ENCODE data around the gene GABRR3.

Gene GABRR3

DNA sequence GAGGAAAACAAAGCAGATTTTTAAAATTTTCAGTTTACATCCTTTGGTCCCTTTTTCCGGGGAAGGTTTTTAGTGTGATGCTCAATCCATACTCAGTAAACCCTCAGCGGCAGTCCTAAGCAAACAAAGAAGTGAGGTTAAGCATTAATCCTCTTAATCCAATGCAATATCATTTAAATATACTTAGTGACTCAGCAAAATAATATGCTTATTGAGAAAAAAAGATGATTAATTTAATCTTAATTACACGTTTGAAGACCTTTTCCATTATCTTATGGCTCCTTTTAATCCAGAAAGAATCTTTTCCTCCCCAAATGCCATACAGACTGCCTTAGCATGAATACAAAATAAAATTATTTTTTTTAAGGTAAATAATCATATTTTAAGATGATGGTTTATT lies at the start of gene GABRR3:
TSS of gene GABRR3 (minus strand) at position 108 of the 400 bp plus-strand sequence. CDS start 328 bp downstream, outside the sequence.
- DNase-seq, result no peak

DNA sequence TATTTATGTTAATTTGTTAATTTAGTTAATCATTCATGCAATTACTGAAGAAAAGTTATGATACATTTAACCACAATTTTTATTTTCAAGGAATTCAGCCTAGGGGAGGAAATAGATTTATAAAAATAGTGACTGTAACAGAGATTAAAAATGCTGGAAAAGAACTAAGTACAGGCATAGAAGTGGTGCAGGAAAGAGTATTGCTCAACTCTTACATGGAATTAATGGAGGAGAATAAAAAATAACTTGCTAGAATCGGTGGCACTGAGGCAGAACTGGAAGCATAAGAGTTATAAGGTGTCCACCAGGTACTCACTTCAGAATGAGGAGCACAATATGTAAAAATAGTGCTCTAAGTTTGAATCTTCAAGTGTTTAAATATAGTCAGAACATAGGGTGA lies 38.4 kb upstream of the GABRR3 start:
- DNase-seq, result no peak

DNA sequence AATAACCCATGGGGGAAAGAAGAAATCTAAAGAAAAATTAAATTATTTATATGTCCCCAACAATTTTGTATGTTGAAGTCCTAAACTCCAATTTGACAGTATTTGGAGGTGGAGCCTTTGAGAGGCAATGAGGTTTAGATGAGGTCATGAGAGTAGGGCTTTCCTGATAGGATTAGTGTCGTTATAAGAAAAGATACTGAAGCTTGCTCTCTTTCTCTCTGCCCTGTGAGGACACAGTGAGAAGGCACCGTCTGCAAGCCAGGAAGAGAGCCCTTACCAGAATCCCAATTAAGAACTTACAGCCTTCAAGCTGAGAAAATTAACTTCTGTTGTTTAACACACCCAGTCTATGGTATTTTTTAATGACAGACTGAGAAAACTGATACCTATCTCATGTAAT lies 35.7 kb upstream of the GABRR3 start:
- no peak for DNase-seq

DNA sequence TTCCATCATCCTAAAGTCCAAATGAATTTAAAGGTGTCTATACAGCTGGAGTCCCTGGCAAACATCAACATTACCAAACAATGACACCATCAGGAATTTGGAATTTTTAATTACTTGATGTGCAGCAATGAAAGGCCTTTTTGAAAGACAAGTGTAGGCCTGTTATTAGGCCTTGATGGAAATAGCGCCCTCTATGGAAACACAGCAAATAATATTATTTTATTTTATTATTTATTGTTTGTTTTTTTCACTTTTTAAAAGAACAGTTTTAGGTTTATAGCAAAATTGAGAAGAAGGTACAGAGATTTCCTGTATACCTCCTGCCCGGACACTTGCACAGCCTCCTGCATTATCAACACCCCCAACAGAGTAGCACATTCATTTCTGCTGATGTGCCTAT lies 33.7 kb upstream of the GABRR3 start:
- DNase-seq, result no peak

DNA sequence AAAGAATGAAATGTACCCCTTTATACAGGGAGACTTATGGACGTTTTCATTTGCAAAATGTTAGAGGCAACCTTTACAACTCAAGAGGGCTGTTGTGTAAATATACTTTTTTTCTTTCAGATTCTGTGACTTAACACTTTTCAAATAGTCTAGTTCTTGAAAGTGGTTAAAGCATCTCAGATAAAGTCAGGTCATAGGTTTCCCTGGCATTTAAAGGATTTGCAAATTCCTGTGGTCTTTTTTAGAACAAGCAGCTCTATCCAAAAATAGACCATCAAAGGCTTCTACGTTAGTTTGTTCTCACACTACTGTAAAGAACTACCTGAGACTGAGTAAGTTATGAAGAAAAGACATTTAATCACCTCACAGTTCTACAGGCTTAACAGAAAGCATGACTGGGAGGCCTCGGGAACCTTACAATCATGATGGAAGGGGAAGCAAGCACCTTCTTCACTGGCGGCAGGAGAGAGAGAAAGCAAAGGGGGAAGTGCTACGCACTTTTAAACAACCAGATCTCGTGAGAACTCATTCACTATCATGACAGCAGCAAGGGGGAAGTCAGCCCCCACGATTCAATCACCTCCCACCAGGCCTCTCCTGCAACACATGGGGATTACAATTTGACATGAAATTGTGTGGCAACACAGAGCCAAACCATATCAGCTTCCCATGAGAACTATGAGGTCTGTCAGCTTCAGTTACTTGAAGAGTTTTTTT lies 23.3 kb upstream of the GABRR3 start:
- no peak for DNase-seq

DNA sequence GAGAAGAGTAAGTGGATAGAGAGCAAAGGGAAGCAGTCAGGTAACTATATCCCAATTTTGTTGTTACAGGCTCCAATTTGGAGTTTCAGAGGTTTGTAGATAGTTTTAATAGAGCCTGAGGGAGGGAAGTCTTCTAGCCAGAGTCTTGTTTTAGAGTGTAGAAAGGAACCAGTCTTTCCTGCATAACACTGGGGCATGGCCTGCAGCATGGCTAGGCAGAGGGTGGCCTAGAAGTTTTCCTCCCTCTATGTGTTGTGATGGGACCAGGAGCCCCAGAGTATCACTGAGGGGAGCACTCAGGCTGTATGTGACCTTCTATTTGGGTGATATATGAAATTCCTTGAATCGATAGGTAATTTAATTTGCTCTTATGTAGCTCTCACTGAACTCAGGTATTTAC lies 22.5 kb upstream of the GABRR3 start:
- DNase-seq, result no peak

DNA sequence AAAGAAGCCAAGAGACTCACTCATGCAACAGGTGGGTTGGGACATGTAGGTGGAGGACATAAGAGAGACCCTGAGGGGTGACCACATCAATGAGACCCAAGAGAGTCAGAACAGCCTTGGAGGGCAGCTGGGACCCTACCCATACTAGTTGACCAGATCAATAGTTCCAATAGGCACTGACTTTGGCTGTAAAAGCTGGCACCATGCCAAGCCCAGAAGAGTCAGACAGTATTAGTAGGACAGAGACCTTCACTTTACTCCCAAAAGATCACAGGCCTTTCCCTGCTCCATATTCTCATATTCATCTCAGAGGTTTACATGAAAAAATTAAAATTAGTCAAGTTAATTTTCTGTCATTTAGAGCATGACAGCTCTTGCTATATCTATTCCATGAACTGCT lies 20.9 kb upstream of the GABRR3 start:
- no peak for DNase-seq

DNA sequence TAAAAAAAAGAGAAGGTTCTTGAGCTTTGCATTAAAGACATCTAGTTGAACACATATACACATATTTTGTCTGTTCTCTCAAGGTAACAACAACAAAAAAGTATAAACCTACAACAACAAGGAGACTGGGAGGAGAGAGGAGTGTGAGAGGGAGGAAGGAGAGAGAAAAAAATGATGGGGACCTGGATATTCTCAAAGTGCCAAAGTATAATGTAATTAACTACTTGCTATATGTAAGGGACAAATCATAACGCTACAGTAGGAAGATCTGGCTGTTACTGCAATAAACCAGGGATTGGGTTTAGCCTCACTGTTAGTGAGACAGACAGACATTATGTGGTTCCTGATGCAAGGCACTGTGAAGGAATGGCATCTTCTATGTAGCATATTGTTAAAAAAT lies 14.2 kb upstream of the GABRR3 start:
- DNase-seq, result no peak

DNA sequence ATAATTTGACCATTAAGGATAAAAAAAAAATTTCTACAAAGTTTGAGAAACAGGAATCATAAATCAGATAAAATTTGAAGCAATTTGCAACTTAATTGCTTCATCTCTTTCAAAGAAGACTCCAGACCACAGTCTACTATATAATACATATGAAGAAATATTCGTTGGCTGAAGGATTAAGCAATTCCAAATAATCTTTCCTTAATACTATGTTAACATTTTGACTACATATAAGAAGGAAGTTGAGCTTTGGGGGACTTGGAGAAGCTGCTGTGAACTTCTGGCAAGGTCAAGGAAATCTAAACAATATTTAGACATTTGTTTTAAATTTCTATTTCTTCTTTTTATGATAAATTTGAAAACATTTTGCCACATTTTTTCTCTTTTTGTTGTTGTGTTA lies 13.5 kb upstream of the GABRR3 start:
- no peak for DNase-seq

DNA sequence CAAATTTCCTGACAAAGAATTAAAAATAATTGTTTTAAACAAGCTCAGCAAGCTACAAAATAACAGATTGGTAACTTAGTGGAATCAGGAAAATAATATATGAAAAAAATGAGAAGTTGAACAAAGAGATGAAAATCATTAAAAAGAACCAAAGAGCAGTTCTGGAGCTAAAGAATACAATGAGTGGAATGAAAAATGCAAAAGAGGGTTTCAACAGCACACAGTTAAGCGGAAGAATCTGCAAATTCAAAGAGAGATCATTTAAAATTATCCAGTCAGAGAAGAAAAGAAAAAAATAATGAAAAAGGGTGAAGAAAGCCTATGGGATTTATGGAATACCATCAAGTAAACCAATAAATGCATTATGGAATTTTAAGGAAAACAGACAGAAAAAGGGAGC lies 6.2 kb upstream of the GABRR3 start:
- no peak for DNase-seq

DNA sequence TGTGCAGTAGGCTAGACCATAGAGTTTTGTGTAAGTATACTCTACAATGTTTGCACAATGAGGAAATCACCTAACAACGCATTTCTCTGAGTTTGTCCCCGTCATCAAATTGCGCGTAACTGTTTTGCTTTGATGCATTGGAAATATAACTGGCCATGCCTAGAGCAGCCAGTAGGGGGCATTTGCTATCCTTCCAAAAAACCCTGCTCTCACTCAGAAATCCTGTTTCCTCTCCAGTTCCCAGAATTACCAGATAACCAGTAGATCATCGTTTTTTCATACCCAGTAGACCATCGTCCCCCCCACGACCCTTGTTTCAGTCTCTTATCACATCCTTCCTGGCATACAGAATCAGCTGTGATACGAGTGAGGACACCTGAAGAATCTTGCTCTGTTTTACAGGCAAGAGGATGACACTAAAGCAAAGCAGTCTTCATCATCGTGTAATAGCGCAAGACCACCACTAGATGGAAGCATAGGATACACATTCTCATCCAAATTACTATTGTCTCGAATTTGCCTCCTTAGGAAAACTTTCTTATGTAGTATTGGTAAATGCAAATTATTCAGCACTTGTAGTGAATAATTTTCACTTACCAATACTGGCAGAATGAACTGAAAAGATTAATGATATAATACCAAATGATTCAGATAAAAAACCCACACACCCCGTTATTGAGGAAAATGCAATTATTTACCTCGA lies 4.4 kb upstream of the GABRR3 start:
- peak in 3 of 4 experiments; percentile 27 to 38 (median 33) for DNase-seq

DNA sequence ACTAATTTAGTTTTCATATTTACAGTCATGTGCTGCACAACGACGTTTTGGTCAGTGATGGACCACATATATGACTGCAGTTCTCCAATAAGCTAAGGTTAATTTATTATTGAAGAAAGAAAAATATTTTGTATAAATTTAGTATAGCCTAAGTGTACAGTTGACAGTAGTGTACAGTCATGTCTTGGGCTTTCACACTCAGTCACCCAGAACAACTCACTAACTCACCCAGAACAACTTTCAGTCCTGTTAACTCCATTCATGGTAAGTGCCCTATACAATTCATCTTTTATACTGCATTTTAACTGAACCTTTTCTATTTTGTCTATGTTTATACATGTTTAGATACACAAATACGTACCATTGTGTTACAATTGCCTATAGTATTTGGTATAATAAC lies 3.8 kb upstream of the GABRR3 start:
- DNase-seq, result no peak

DNA sequence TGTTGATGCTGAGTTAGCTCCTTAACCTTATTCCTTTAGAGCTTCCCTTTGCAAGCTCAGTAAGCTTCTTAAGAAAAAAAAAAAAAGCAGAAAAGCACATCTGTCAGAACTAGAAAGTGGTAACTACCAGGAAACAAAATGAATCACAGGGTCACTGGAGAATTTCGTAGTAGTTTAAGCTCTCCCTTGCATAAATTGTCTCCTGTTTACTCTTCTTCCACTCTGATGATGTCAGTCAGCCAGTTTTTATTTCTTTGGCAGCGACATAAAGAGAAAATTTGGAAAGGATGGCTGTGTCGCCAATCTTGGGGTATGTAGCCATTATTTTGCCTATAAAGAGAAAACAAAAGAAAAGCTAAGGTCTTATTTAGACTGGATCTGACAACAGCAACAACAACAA lies 3.2 kb upstream of the GABRR3 start:
- DNase-seq, result no peak

DNA sequence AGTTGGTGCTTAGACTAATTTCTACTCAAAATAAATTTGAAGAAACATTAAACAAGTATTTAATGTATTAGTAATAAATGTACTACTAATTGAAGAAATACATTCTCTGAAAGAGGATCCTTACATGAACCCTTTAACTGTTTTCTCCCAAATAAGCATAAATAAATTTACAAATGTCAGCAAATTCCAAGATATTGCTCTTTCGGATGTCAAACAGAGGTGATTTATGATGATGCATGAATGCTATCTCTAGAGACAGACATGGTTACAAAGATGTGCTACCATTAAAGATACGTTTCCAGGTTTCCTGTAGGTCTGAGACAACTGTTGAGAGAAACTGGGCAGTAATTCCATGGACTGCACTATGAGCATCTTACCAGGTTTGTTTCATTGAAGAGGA lies 629 bp downstream of the GABRR3 start:
- DNase-seq, result no peak

DNA sequence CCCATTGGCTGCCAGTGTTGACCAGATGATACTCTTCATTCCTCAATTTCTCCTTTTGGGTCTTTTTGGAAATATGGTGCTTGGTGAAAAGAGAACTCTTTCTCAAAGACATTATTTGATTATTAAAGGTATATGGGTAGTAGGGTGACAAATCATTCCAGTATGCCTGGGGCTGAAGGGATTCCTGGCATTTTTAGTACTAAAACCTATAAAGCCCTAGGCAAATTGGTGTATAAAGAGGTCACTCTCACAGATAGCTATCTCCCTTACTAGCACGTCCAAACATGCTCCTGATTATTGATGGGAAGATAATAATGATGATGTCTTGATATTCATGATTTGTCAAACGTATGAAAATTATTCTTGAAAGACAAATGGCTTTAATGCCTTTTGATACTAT lies 1.1 kb downstream of the GABRR3 start:
- DNase-seq, result no peak

DNA sequence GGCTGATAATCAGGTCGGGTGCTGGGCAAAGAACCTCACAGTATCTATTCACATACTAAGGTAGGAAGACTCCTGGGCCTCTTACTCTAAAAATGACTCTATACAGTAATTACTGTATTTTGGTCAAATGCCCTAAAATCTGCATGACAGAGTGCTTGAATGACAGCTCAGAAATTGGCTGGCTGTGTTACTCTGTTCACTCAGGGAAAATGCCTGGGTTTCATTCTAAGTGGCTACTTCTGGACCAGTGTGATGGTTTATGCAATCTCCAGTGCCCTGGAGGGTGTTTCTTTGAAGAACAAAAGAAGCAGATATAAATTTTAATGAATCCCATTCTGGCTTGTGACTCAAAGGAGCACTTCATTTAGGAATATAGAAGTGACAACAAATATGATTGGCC lies 2.2 kb downstream of the GABRR3 start:
- no peak for DNase-seq

DNA sequence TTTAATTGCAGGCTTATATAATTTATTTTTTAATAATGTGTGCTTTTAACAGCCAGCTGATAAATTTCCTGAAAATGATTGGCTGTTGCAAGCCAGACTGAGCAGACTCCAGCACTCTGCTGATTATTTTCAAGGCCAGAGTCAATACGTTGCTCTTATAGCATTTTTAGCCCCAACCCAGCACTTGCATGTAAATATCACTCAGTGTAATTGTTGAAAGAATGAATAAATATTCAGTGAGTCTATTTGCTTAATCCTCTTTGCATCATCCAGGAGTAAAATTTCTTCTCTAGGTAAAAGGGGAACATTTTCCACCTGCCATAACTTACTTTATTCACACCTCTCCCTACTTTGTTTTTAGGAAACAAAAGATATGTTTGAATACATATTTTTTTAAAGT lies 2.9 kb downstream of the GABRR3 start:
- DNase-seq, result no peak

DNA sequence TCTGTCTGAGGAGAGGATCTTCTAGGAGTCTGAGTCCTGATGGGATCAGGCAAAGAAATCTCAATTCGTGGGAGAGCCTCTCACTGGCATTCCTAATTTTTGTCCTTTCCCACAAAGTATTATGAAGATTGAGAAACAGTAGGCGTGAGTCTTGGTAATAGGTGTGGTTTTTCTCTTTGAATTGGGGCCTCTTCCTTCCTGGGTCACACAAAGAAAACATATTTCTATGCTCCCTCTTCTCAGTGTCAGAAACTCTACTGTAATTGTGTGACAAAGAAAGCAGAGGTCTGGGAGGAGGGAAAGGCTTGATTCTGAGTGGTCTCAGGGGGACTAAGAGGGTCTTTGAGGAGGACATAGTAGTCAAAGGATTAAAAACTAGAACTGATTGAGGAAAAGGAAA lies 6.0 kb downstream of the GABRR3 start:
- DNase-seq, result no peak

DNA sequence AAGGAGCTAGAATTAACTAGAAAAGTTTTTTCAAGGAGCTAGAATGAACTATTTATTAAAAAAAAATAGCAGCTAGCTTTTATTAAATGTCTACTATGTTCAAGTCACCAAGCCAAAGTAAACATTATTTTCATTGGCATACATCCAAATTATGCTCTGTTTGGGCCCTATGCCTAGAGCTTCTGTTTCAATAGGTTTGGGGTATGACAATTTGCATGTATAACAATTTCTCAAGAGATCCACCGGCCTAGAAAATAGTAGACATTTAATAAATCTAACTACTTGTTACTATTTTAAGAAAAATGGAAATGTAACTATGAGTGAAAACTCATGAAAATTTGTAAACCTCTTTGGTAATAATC lies 8.0 kb downstream of the GABRR3 start:
- no peak for DNase-seq

DNA sequence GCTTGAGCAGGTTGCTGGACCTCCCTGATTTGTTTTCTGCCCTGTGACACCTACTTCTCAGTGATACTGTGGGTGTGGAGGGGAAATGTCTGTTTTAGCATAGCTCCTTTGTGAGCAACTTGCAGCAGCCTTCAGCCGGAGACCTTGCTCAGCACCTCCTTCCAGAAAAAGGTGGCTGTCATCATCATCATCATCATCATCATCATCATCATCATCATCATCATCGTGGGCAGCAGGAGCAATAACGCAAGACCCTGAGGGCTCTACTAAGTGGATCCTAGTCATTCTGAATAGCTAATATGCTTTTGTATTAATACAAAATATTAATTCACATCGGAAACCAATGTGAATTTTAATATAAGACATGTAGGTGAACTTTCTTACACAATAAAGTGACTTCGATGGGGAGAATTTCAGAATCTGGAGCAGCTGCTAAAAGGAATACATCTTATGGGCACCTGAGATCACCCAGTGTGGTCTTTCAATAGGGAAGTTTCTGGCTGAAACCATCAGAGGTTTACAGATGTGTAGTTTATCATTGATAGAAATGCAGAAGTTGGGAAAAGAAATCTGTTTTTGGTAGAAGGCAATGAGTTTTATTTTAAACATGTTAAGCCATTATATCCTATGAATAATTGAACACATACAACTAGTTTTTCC lies 8.6 kb downstream of the GABRR3 start:
- DNase-seq, result no peak

DNA sequence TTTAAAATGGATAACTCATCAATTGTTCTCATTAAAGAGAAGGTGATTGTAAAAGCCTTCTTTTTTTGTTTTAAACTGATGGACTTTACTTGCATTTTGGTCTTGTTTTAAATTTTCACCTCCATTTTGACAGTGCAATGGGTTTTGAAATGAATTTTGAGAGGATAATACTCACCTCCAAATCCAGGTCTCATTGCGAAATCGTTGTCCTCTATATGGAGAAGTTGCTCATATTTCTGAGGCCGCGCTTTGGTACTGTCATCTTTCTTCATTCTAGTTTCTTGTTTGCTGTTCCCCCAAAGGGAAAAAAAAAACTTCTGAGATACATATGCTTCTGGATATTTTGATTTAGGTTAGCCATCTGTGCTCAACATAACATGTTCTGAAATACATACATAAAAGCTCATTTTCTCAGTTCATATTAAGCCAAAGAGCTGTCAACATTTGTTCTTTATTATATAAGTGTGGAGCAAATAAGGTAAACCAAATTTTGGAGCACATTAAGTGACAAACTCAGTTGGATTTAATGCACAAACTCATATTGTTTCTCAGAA lies 9.6 kb downstream of the GABRR3 start:
- no peak for DNase-seq

DNA sequence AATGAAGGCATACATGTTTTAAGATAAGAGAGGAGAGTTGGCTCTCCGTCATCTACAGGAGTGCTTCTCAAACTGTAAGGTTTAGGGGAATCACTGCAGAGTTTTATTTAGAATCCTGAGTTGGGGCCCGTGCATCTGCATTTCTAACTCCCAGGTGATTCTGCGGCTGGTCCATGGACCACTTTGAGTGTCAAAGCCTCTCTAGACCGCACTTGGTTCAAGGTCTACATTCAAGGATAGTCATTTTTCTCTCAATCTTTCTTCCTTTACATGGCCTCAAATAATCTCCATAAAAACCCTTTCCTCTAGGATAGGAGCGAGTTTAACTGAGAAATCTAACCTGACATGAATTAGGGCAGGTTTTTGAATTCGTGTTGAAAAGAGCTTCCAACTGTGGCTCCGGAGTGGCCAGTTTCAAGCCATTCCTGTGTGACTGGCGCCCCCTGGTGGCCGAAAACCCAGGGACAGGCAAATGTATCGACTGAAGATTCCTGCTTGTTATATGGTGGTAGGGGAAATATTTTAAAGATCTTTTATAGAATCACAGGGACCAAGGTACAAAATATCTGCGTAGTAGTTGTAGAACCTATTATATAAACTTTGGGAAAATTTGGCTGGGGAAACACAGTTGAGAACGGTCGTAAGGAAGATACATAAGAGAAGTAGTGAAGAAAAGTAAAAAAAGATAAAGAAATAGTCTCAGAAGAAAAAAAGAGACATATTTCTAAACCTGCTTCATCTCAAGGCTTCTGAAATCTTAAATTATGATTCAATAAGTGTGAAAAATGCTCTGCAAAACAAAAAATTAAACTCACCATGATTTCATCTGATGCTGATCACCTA lies 11.9 kb downstream of the GABRR3 start:
- DNase-seq, result peak; percentile 93 to 99 (median 96)
